ENCODE data around the gene UBP1.
"Not testable (repeated sequence)": the region's sequence is repeated elsewhere in the genome, so short reads cannot be mapped to it uniquely, and the experiment has no call there.

The UBP1 gene

DNA sequence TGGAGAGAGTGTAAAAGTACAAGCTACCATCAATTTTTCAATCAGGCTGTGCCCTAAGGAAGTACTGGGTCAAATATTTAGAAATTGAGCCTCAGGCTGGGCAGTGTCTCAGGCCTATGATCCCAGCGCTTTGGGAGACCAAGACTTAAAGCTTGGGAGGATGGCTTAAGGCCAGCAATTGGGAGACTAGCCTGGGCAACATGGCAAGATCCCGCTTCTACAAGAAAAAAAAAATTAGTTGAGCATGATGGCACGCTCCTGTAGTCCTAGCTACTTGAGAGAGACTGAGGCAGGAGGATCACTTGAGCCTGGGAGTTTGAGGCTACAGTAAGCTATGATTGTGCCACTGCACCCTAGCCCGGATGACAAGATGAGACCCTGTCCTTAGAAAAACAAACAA is 2.0 kb upstream of the UBP1 start:
- peaks cover 2% of the 10 kb centered on the region for H3K36me3 Mint-ChIP-seq (ENCODE audit: low read depth)
- H3K27me3 Mint-ChIP-seq (ENCODE audit: low read depth): no peaks in the 10 kb centered on the region
- H3K9me3 Mint-ChIP-seq: no peaks in the 10 kb centered on the region
- peaks cover 31% of the 10 kb centered on the region for H3K4me1 Mint-ChIP-seq (ENCODE audit: low read depth)
- H3K4me3 Mint-ChIP-seq: peak overlapping the region; percentile 100
- no peak for DNase-seq (ENCODE audit: low spot score)
- H3K27ac Mint-ChIP-seq: peak overlapping the region; percentile 100

DNA sequence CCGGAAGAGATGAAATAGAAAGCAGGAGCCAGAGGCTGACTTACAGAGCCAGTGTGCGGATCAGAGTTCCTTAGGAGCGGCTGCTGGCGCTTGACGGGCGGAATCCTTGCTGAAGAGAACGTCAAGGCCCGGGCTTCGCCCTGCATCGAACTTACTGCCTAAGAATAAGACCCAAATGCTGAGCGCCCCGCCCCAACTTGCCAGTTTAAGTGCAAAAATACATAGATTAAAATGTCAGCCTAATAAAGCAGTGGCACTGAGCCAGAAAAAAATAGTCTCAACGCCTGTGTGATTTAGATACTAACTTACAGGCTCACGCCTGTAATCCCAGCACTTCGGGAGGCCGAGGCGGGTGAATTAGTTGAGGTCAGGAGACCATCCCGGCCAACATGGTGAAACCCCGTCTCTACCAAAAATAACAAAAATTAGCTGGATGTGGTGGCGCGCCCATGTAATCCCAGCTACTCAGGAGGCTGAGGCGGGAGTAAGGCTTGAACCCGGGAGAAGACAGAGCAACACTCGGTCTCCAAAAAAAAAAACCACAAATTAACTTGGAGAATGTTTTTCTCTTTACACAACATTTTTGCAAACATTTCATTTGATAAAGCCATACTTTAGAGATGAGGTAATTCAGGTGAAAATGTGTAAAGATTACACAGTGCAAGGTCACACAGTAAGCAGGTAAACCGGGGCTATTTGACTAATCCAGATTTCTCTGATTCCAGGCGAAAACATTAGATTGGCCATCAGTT is 1.2 kb upstream of the UBP1 start:
- no peaks in the 10 kb centered on the region for H3K9me3 Mint-ChIP-seq
- DNase-seq (ENCODE audit: low spot score): no peak

DNA sequence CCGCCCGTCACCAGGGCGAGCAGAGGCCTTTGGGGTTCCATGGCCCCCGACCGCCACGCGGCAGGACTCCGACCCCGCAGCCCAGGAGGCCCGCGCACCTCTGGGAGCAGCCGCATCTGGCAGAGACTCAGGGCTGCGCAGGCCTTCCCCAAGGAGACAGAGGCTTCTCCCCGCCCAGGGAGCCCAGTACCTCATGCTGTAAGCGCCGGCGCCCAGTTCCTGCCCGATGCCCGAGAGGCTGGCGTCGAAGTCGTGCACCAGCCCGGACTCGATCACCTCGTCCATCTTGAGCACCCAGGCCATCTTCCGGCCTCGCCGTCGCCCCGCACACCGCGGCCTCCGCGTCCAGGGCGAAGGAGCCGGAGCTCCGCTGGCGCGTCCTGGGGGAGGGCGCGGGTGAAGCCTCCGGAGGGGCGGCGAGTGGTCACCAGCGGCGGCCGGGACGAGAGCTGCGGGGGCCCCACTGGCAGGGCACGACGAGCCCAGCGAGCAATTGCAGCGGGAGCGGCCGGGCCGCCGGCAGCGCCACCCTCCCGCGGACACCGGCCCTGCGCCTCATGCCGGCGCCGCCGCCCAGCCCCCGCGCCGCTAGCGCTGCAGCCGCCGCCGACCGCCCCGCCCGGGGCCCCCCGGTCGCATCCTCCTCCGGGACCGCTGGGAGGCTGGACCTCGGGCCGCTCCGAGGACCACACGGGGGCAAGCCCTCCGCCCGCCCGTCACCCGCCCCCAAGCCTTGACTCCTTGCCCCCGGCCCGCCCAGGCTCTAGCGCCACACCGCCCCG is 468 bp downstream of the UBP1 start:
- Mint-ChIP-seq H3K4me1 (ENCODE audit: low read depth) (peaks cover 36% of the 10 kb centered on the region), H3K27me3 (ENCODE audit: low read depth) (no peaks in the 10 kb centered on the region), H3K36me3 (ENCODE audit: low read depth) (peaks cover 5% of the 10 kb centered on the region), H3K4me3 (peak overlapping the region; percentile 100), H3K9me3 (no peaks in the 10 kb centered on the region), H3K27ac (peak overlapping the region; percentile 100)
- peak; percentile 41 for DNase-seq (ENCODE audit: low spot score)

More for the DNA sequence above, 1.2 kb upstream of the UBP1 start:
- peak overlapping the region; percentile 100 for H3K27ac Mint-ChIP-seq
- H3K4me3 Mint-ChIP-seq: peak overlapping the region; percentile 100
- no peaks in the 10 kb centered on the region for H3K27me3 Mint-ChIP-seq (ENCODE audit: low read depth)
- H3K36me3 Mint-ChIP-seq (ENCODE audit: low read depth): peaks cover 2% of the 10 kb centered on the region
- H3K4me1 Mint-ChIP-seq (ENCODE audit: low read depth): peaks cover 31% of the 10 kb centered on the region

DNA sequence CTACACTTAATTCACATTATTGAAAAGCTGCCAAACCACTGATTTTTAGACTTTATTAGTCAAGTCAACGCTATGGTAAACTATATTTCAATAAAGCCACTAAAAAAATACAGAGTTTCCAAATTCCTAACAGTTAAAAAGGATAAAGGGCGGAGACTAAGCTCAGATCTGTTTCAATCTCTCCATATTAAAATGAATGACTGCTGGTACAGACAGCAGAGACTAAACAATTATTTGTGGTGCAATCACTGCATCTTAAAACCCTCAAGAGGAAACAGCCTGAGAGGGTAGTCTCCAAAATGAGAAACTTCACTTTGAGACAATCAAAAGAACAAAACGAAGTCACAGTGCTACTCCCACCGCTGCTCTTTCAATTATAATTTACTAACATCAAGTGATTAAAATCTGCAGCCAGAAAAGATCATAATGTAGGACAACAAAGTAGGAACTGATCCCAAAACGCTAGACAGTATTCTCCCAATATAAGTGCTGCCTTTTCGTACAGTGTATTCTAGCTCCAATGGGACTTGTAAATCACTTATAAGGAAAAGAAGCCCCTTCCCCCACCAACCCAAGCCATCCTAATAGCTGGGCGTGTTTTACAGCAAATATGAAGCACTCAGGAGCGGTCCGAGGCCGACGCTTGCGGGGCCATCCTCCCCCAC is 1.2 kb downstream of the UBP1 start:
- DNase-seq (ENCODE audit: low spot score): no peak
- H3K4me1 Mint-ChIP-seq (ENCODE audit: low read depth): peaks cover 36% of the 10 kb centered on the region
- H3K27ac Mint-ChIP-seq: peak overlapping the region; percentile 92

DNA sequence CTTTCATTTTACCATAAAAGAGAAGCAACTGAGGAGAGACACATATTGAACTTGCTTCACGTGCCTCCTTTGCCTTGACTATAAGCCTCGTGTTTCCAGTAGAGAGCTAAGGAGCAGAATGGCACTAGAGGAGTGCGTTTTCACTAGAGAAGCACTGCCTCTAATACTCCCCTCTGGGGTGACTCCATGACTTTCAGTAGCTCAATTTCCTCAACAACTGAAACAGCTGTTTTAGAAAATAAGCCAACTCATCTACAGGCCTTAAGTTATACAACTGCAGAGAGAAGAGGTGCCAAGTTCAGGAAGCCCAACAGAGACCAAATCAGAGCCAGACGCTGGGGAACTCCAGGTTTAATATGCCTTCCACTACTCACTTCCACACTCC is 1.9 kb downstream of the UBP1 start:
- Mint-ChIP-seq H3K4me1 (ENCODE audit: low read depth) (peaks cover 40% of the 10 kb centered on the region), H3K36me3 (ENCODE audit: low read depth) (peaks cover 5% of the 10 kb centered on the region), H3K27me3 (ENCODE audit: low read depth) (no peaks in the 10 kb centered on the region), H3K9me3 (no peaks in the 10 kb centered on the region), H3K27ac (peak overlapping the region; percentile 92), H3K4me3 (peak overlapping the region; percentile 97)
- no peak for DNase-seq (ENCODE audit: low spot score)

More for the DNA sequence above, 1.2 kb downstream of the UBP1 start:
- H3K36me3 Mint-ChIP-seq (ENCODE audit: low read depth): peaks cover 5% of the 10 kb centered on the region
- peak overlapping the region; percentile 97 for H3K4me3 Mint-ChIP-seq
- no peaks in the 10 kb centered on the region for H3K9me3 Mint-ChIP-seq
- no peaks in the 10 kb centered on the region for H3K27me3 Mint-ChIP-seq (ENCODE audit: low read depth)

DNA sequence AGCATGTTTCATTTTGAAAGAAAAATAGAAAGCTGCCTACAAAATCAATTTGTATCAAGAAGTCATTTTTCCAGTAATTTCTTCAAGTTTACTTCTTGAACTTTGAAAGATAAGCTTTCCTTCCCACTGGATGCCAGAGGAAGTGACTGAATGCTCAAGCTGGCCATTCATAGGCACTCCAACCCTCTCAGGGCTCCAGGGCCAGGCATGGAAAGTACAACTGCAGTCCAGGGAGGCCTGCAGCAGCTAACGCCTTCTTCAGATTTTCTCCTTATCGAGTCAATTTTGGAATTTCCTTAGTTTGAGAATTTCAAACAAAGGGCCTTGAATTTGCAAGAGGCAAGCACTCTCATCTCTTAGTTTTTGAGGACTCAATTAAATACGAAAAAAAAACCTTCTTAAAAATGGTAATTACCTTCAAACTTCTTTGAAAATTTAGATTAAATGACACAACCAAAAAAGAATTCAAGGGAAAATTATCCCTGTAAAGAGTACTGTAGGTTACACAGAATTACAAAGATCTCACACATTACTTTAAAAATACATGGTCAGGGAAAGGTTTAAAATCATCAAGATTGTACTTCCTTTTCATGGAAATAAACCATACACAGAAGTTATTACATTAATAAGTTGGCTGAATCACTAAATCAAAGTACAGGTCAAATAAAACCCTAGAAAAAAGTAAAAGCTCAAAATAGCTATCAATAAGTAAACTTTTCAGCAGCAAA is 2.5 kb downstream of the UBP1 start:
- no peaks in the 10 kb centered on the region for H3K9me3 Mint-ChIP-seq
- no peaks in the 10 kb centered on the region for H3K27me3 Mint-ChIP-seq (ENCODE audit: low read depth)
- peak overlapping the region; percentile 97 for H3K4me3 Mint-ChIP-seq
- no peak for DNase-seq (ENCODE audit: low spot score)
- H3K27ac Mint-ChIP-seq: no peak overlapping the region
- peaks cover 5% of the 10 kb centered on the region for H3K36me3 Mint-ChIP-seq (ENCODE audit: low read depth)
- H3K4me1 Mint-ChIP-seq (ENCODE audit: low read depth): peaks cover 40% of the 10 kb centered on the region

DNA sequence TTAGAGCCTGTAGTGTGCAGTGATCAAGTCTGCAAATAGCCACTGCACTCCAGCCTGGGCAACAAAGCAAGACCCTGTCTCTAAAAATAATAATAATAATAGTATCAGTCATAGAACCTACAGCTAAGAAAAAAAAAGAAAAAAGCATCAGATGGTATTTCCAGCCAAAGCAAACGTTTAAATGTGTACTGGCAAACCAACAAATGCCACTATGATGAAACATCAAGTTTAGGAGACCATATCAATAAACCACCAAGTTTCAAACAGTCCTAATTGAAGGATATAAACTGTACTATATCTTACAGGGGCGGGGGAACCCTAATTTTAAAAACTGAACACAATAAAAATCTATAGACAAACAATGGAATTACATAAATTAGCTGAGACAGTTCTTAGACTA is 6.4 kb downstream of the UBP1 start:
- peaks cover 56% of the 10 kb centered on the region for H3K4me1 Mint-ChIP-seq (ENCODE audit: low read depth)
- H3K4me3 Mint-ChIP-seq: no peak overlapping the region
- no peaks in the 10 kb centered on the region for H3K27me3 Mint-ChIP-seq (ENCODE audit: low read depth)
- no peak for DNase-seq (ENCODE audit: low spot score)
- H3K36me3 Mint-ChIP-seq (ENCODE audit: low read depth): peaks cover 7% of the 10 kb centered on the region
- no peak overlapping the region for H3K27ac Mint-ChIP-seq
- H3K9me3 Mint-ChIP-seq: no peaks in the 10 kb centered on the region

DNA sequence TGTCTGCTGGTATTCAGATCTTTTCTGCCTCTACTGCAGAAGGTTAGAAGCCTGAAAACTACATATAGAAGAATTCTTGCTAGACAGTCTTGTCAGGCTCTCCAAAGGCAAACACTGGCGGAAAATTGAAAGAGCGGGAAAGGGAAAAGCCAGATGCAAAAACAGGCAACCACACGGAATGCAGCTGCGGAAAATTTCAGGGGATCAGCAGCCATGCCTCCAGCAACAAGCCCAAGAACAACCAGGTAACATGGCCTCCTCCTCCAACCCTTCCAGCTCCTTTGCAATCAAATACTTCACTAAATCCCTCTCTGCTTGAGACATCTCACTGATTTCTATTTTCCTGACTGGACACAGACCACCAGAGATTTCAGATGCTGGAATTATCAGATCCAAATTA is 9.6 kb downstream of the UBP1 start:
- H3K36me3 Mint-ChIP-seq (ENCODE audit: low read depth): peaks cover 9% of the 10 kb centered on the region
- H3K4me3 Mint-ChIP-seq: no peak overlapping the region
- peaks cover 42% of the 10 kb centered on the region for H3K4me1 Mint-ChIP-seq (ENCODE audit: low read depth)

DNA sequence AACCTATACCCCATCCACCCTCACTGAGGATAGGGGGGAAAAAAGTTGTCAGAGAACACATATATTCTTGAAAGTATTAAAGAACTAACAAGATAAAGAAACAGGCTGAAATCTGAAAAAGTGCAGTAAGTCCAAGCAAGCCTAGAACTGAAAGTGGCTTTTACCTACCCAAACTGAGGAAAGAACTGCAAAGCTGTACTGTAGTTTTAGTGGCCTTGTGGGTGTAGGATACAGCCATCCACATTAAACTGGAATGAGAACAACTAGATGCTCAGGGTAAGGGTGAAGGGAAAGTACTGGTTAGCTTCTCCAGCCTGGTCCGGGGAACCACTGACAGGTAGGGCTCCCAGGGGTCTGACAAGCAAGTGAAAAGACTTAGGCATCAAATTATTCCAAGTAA is 10.1 kb downstream of the UBP1 start:
- DNase-seq (ENCODE audit: low spot score): no peak
- H3K36me3 Mint-ChIP-seq (ENCODE audit: low read depth): peaks cover 10% of the 10 kb centered on the region
- H3K27ac Mint-ChIP-seq: peak overlapping the region; percentile 35
- peaks cover 40% of the 10 kb centered on the region for H3K4me1 Mint-ChIP-seq (ENCODE audit: low read depth)
- no peaks in the 10 kb centered on the region for H3K27me3 Mint-ChIP-seq (ENCODE audit: low read depth)
- H3K4me3 Mint-ChIP-seq: no peak overlapping the region
- H3K9me3 Mint-ChIP-seq: no peaks in the 10 kb centered on the region

More for the DNA sequence above, 9.6 kb downstream of the UBP1 start:
- DNase-seq (ENCODE audit: low spot score): no peak
- Mint-ChIP-seq H3K27me3 (ENCODE audit: low read depth) (no peaks in the 10 kb centered on the region), H3K9me3 (no peaks in the 10 kb centered on the region), H3K27ac (no peak overlapping the region)

DNA sequence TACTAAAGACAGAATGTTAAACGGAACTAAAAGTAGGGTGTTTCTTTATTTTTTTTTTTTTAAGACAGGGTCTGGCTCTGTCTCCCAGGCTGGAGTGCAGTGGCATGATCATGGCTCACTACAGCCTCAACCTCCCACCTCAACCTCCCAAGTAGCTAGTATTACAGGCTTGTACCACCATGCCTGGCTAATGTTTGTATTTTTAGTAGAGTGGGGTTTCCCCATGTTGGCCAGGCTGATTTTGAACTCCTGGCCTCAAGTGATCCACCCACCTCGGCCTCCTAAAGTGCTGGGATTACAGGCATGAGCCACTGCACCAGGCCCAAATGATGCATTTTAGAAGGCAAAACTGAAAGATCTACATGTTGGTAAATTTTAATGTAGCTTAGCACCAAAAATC is 10.9 kb downstream of the UBP1 start:
- H3K9me3 Mint-ChIP-seq; H3K4me3 Mint-ChIP-seq; H3K27ac Mint-ChIP-seq; H3K27me3 Mint-ChIP-seq (ENCODE audit: low read depth); DNase-seq (ENCODE audit: low spot score): not testable (repeated sequence)
- Mint-ChIP-seq H3K36me3 (ENCODE audit: low read depth) (peaks cover 18% of the 10 kb centered on the region), H3K4me1 (ENCODE audit: low read depth) (peaks cover 40% of the 10 kb centered on the region)

DNA sequence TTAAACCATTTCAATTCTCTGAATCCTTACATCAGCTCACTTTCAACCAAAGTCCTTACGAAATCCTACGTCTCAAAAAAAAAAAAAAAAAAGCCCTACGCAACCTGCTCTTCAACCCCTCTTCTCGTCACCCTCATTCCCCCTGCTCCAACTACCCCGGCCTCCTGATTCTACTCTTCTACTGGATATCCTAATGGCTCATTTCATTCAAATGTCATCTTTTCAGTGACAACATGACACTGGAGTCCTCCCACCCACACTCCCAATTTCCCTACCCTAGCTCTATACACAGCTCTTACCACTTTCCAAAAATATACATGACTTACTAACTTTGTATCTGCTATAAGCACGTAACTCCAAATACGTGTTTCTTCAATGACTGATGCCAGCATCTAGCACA is 11.5 kb downstream of the UBP1 start:
- H3K9me3 Mint-ChIP-seq: no peaks in the 10 kb centered on the region
- H3K27me3 Mint-ChIP-seq (ENCODE audit: low read depth): no peaks in the 10 kb centered on the region
- H3K27ac Mint-ChIP-seq: no peak overlapping the region
- H3K36me3 Mint-ChIP-seq (ENCODE audit: low read depth): peaks cover 22% of the 10 kb centered on the region
- peaks cover 38% of the 10 kb centered on the region for H3K4me1 Mint-ChIP-seq (ENCODE audit: low read depth)
- no peak overlapping the region for H3K4me3 Mint-ChIP-seq
- DNase-seq (ENCODE audit: low spot score): no peak

DNA sequence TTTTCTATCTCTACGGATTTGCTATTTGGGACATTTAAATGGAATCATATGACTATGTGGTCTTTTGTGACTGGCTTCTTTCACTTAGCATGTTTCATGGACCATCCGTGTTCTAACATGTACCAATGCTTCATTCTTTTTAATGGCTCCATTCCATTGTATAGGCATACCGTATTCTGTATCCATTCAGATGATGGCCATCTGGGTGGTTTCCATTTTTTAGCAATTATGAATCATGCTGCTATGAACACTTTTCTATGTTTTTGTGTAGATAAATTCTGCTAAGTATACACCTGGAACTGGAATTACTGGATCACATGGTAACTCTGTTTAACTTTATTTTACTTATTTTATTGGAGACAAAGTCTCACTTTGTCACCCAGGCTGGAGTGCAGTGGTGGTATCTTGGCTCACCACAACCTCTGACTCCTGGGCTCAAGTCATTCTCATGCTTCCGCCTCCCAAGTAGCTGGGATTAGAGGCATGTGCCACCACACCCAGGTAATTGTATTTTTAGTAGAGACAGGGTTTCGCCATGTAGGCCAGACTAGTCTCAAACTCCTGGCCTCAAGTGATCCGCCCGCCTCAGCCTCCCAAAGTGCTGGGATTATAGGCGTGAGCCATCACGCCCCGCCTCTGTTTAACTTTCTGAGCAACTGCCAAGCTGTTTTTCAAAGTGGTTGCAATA is 13.4 kb downstream of the UBP1 start:
- Mint-ChIP-seq H3K36me3 (ENCODE audit: low read depth) (peaks cover 31% of the 10 kb centered on the region), H3K27ac (no peak overlapping the region), H3K4me1 (ENCODE audit: low read depth) (peaks cover 33% of the 10 kb centered on the region), H3K4me3 (no peak overlapping the region), H3K27me3 (ENCODE audit: low read depth) (no peaks in the 10 kb centered on the region), H3K9me3 (no peaks in the 10 kb centered on the region)
- no peak for DNase-seq (ENCODE audit: low spot score)

DNA sequence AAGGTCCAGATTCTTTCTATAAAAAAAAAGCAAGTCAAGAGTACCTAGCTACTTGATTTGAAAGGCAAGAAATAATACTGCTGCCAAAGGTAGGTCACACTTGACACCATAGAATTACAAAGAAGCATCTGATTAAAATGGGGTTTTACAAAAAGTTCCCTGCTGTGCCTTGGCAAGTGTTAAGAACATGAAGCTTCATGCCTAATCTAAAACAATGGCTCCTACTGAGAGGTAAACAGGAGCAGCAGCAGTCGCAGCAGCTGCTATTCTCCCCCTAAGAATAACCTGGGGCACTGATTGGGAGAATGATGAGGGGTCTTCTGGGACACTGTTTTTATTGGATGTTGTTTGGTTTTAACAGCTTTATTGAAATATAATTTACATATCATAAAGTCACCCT is 14.1 kb downstream of the UBP1 start:
- Mint-ChIP-seq H3K36me3 (ENCODE audit: low read depth) (peaks cover 35% of the 10 kb centered on the region), H3K27me3 (ENCODE audit: low read depth) (no peaks in the 10 kb centered on the region), H3K27ac (no peak overlapping the region), H3K4me3 (no peak overlapping the region), H3K9me3 (peaks cover under 1% of the 10 kb centered on the region), H3K4me1 (ENCODE audit: low read depth) (peaks cover 28% of the 10 kb centered on the region)
- DNase-seq (ENCODE audit: low spot score): no peak
